Mammary epithelial cell (primary cell): ENCODE data around the gene MRFAP1L1.

Experiments
- CTCF ChIP-seq, 2 donors: IDR thresholded peaks in 1 of 2; conservative IDR thresholded peaks in 1 of 2; 2 replicates each; pipeline ENCODE4 v1.5.1; 2011 to 2012; ENCODE audit warnings: inconsistent platforms in 2 of 2, low read length in 2 of 2, mild to moderate bottlenecking in 2 of 2, control low read depth in 1 of 2, low read depth in 1 of 2; ENCODE audit not compliant: insufficient read depth in 1 of 2; ENCODE audit errors: extremely low read depth in 1 of 2
- EZH2 ChIP-seq: IDR thresholded peaks from 2 replicates; pipeline ENCODE4 v1.6.1; 2012; ENCODE audit warnings: low read length, inconsistent platforms, borderline replicate concordance

- TF ChIP-seq CTCF (conservative IDR thresholded peaks at IDR 0.05 in 1 of 2, IDR thresholded peaks at IDR 0.05 in 1 of 2; ENCODE audit: extremely low read depth in 1 of 2, insufficient read depth in 1 of 2, low read depth in 1 of 2, low read length in 2 of 2): no peak
- no peak for TF ChIP-seq EZH2
Measured at GRCh38 chr4:6699903-6700302, 9.8 kb downstream of the MRFAP1L1 start.
